IPS DF 6.9 (cell line): ENCODE results near the gene MACROD2.
"Not testable (repeated sequence)": the region's sequence is repeated elsewhere in the genome, so short reads cannot be mapped to it uniquely, and the experiment has no call there.

ENCODE experiments used
- DNase-seq: peaks from one replicate; pipeline ENCODE4 v3.0.0-alpha.2; 2013; ENCODE audit warnings: low read depth, low spot score
- H3K27ac ChIP-seq: one replicate; pipeline ENCODE4 v1.5.1; 2013; ENCODE audit warnings: low read length, control low read depth
- H3K27me3 ChIP-seq: 2 replicates; pipeline ENCODE4 v1.6.1; 2013; ENCODE audit warnings: mild to moderate bottlenecking, low read length; ENCODE audit not compliant: control insufficient read depth, insufficient read depth
- H3K36me3 ChIP-seq: 2 replicates; pipeline ENCODE4 v1.6.1; 2013; ENCODE audit warnings: low read length; ENCODE audit not compliant: control insufficient read depth, insufficient read depth
- H3K4me1 ChIP-seq: 2 replicates; pipeline ENCODE4 v1.6.1; 2013; ENCODE audit warnings: low read length; ENCODE audit not compliant: control insufficient read depth, insufficient read depth
- H3K4me3 ChIP-seq: 2 replicates; pipeline ENCODE4 v1.5.1; 2013; ENCODE audit warnings: mild to moderate bottlenecking, low read length
- H3K9me3 ChIP-seq: 2 replicates; pipeline ENCODE4 v1.6.1; 2013; ENCODE audit warnings: low read length, inconsistent platforms; ENCODE audit not compliant: control insufficient read depth, insufficient read depth
- WGBS: extraction: QIAGEN DNeasy Blood & Tissue Kit; methylation state at CpG from one replicate; pipeline ENCODE4 v1.1.7; 2013; ENCODE audit warnings: mixed read lengths, missing lambda C conversion rate; ENCODE audit not compliant: insufficient read length, insufficient coverage; 5-methylcytosine and 5-hydroxymethylcytosine counted together

Gene MACROD2

GRCh38 chr20:15985494-15986368 is 1990.4 kb downstream of the MACROD2 start:
- no CpG with 5 or more reads among the region's 26 CpGs for WGBS
- not testable (repeated sequence) for H3K27ac ChIP-seq, H3K4me1 ChIP-seq, H3K36me3 ChIP-seq, DNase-seq, H3K27me3 ChIP-seq, H3K9me3 ChIP-seq, H3K4me3 ChIP-seq

GRCh38 chr20:15986690-15987089 is 1991.4 kb downstream of the MACROD2 start:
- Histone ChIP-seq H3K4me1 (no peaks in the 10 kb centered on the region), H3K27ac (no peak overlapping the region), H3K36me3 (no peaks in the 10 kb centered on the region), H3K27me3 (no peaks in the 10 kb centered on the region), H3K4me3 (no peak overlapping the region), H3K9me3 (no peaks in the 10 kb centered on the region)
- DNase-seq = no peak
- WGBS = no CpG with 5 or more reads among the region's 3 CpGs

- no peaks in the 10 kb centered on the region for H3K36me3 ChIP-seq
- DNase-seq = no peak
- H3K4me3 ChIP-seq = no peak overlapping the region
- H3K27ac ChIP-seq = no peak overlapping the region
- H3K27me3 ChIP-seq = no peaks in the 10 kb centered on the region
- H3K4me1 ChIP-seq = no peaks in the 10 kb centered on the region
- no peaks in the 10 kb centered on the region for H3K9me3 ChIP-seq
Observed at GRCh38 chr20:15991279-15991678, 1996.0 kb downstream of the MACROD2 start.

- Histone ChIP-seq H3K27me3 (no peaks in the 10 kb centered on the region), H3K27ac (no peak overlapping the region), H3K4me1 (no peaks in the 10 kb centered on the region), H3K4me3 (no peak overlapping the region), H3K9me3 (no peaks in the 10 kb centered on the region), H3K36me3 (no peaks in the 10 kb centered on the region)
- no CpG with 5 or more reads among the region's 4 CpGs for WGBS
- no peak for DNase-seq
Observed at GRCh38 chr20:15992564-15992963, 1997.2 kb downstream of the MACROD2 start.

GRCh38 chr20:16000112-16000511 is 2004.8 kb downstream of the MACROD2 start:
- Histone ChIP-seq H3K4me1 (no peaks in the 10 kb centered on the region), H3K9me3 (no peaks in the 10 kb centered on the region), H3K27me3 (no peaks in the 10 kb centered on the region), H3K27ac (no peak overlapping the region), H3K36me3 (0 out of 2 replicates have a peak, but pooled peaks cover 3% of the 10 kb centered on the region), H3K4me3 (no peak overlapping the region)
- DNase-seq = no peak
- WGBS = no CpG with 5 or more reads among the region's 1 CpG

- Histone ChIP-seq H3K4me1 (no peaks in the 10 kb centered on the region), H3K9me3 (no peaks in the 10 kb centered on the region), H3K36me3 (0 out of 2 replicates have a peak, but pooled peaks cover 3% of the 10 kb centered on the region), H3K27ac (no peak overlapping the region), H3K4me3 (no peak overlapping the region), H3K27me3 (no peaks in the 10 kb centered on the region)
- DNase-seq = no peak
- WGBS = no CpG with 5 or more reads among the region's 2 CpGs
Observed at GRCh38 chr20:16001286-16001685, 2006.0 kb downstream of the MACROD2 start.

- Histone ChIP-seq H3K4me1 (no peaks in the 10 kb centered on the region), H3K27ac (no peak overlapping the region), H3K36me3 (0 out of 2 replicates have a peak, but pooled peaks cover 3% of the 10 kb centered on the region), H3K4me3 (no peak overlapping the region), H3K9me3 (no peaks in the 10 kb centered on the region), H3K27me3 (no peaks in the 10 kb centered on the region)
- no CpG with 5 or more reads among the region's 1 CpG for WGBS
- DNase-seq = no peak
Observed at GRCh38 chr20:16003310-16003709, 2008.0 kb downstream of the MACROD2 start.

GRCh38 chr20:16004108-16004854 is 2009.0 kb downstream of the MACROD2 start:
- no peaks in the 10 kb centered on the region for H3K9me3 ChIP-seq
- H3K4me1 ChIP-seq = no peaks in the 10 kb centered on the region
- no peak overlapping the region for H3K27ac ChIP-seq
- WGBS = no CpG with 5 or more reads among the region's 18 CpGs
- no peak for DNase-seq
- H3K4me3 ChIP-seq = no peak overlapping the region
- H3K36me3 ChIP-seq = 0 out of 2 replicates have a peak, but pooled peaks cover 3% of the 10 kb centered on the region
- H3K27me3 ChIP-seq = no peaks in the 10 kb centered on the region

GRCh38 chr20:16005021-16005914 is 2010.0 kb downstream of the MACROD2 start:
- no CpG with 5 or more reads among the region's 9 CpGs for WGBS
- Histone ChIP-seq H3K9me3 (no peaks in the 10 kb centered on the region), H3K4me1 (no peaks in the 10 kb centered on the region), H3K4me3 (no peak overlapping the region), H3K27ac (no peak overlapping the region), H3K27me3 (no peaks in the 10 kb centered on the region), H3K36me3 (0 out of 2 replicates have a peak, but pooled peaks cover 3% of the 10 kb centered on the region)
- no peak for DNase-seq

GRCh38 chr20:16005915-16006493 is 2010.7 kb downstream of the MACROD2 start:
- H3K4me3 ChIP-seq = no peak overlapping the region
- no peaks in the 10 kb centered on the region for H3K4me1 ChIP-seq
- no peak for DNase-seq
- 0 out of 2 replicates have a peak, but pooled peaks cover 3% of the 10 kb centered on the region for H3K36me3 ChIP-seq
- no peaks in the 10 kb centered on the region for H3K27me3 ChIP-seq
- no CpG with 5 or more reads among the region's 2 CpGs for WGBS
- no peak overlapping the region for H3K27ac ChIP-seq
- H3K9me3 ChIP-seq = no peaks in the 10 kb centered on the region
